Panc1 (cell line): ENCODE measurements around the gene B4GAT1. TPM values are rescaled to one million over a fixed set of nuclear protein-coding genes. Genes with fewer than 3 reads are reported as not detected.

Source experiments
- ATAC-seq: fragments of 200-7000 bp; cut with Tn5 transposase; 2 replicates; pipeline ENCODE4 v1.9.1; 2020; ENCODE audit warnings: mild to moderate bottlenecking, moderate library complexity
- BruUV-seq: library from RNA; stranded (reverse); fragments of 400-500 nt; replicated peaks from 2 replicates; lab custom pipeline; 2021; lab: Mats Ljungman, UMichigan
- CTCF ChIA-PET: fragments of 300-600 bp; sonication (Branson Sonifier 250); formaldehyde crosslinking; loops from one replicate; lab custom pipeline; 2022; ENCODE audit warnings: antibody characterized with exemption; lab: Charles Lee
- POLR2A ChIA-PET: fragments of 300-600 bp; sonication (Branson Sonifier 250); formaldehyde crosslinking; loops from one replicate; lab custom pipeline; 2022; ENCODE audit warnings: antibody characterized with exemption; lab: Charles Lee
- DNase-seq: peaks from one replicate; pipeline ENCODE4 v3.0.0-alpha.2; 2010; ENCODE audit warnings: low read depth, low spot score
- H3K27ac ChIP-seq: 2 replicates; pipeline ENCODE4 v1.5.1; 2011; ENCODE audit warnings: mild to moderate bottlenecking, low read length, inconsistent platforms
- H3K27me3 ChIP-seq: fragments of 200-500 bp; sonication (Bioruptor generic); 2 replicates; pipeline ENCODE4 v1.6.0; 2014; ENCODE audit warnings: low read length, inconsistent platforms; ENCODE audit not compliant: control insufficient read depth, insufficient read depth
- H3K36me3 ChIP-seq: fragments of 200-500 bp; sonication (Bioruptor generic); 2 replicates; pipeline ENCODE4 v1.5.1; 2014; ENCODE audit warnings: inconsistent platforms, mild to moderate bottlenecking, low read length, moderate library complexity; ENCODE audit not compliant: control insufficient read depth, insufficient read depth
- H3K4me1 ChIP-seq: 2 replicates; pipeline ENCODE4 v1.5.1; 2011; ENCODE audit warnings: inconsistent platforms, mild to moderate bottlenecking, low read length, moderate library complexity; ENCODE audit not compliant: control insufficient read depth, insufficient read depth
- H3K4me3 ChIP-seq, 2 experiments: 2 replicates each; pipeline ENCODE4 v1.5.1; 2011 to 2012; ENCODE audit warnings: low read depth in 2 of 2, low read length in 2 of 2, mild to moderate bottlenecking in 2 of 2, inconsistent platforms in 1 of 2, moderate library complexity in 1 of 2
- H3K9me3 ChIP-seq: fragments of 200-500 bp; sonication (Bioruptor generic); 2 replicates; pipeline ENCODE4 v1.5.1; 2014; ENCODE audit warnings: low read depth, mild to moderate bottlenecking, inconsistent platforms, low read length, moderate library complexity; ENCODE audit not compliant: control insufficient read depth, insufficient read depth
- CTCF ChIP-seq: fragments of 450-650 bp; IDR thresholded peaks from 2 replicates; pipeline ENCODE4 v1.5.1; 2017; ENCODE audit warnings: mild to moderate bottlenecking
- POLR2AphosphoS5 ChIP-seq: IDR thresholded peaks from 2 replicates; pipeline ENCODE4 v1.6.1; 2012; ENCODE audit warnings: mild to moderate bottlenecking, low read depth, low read length, moderate library complexity
- SIN3A ChIP-seq: IDR thresholded peaks from 2 replicates; pipeline ENCODE4 v1.6.1; 2012; ENCODE audit warnings: low read depth, mild to moderate bottlenecking, low read length, moderate library complexity, borderline replicate concordance; ENCODE audit not compliant: insufficient read depth
- in situ Hi-C: cut with HindIII; loops from 2 replicates; pipeline ENCODE4 v1.10.0; 2016; ENCODE audit warnings: low sequenced_read_pairs, low pct_unique_long_range_greater_than_20kb
- intact Hi-C: fragments of 100-400 bp; cut with micrococcal nuclease; formaldehyde crosslinking; loops from one replicate; pipeline ENCODE4 v1.10.0; 2022; ENCODE audit not compliant: unreplicated experiment
- total RNA-seq: library from RNA; stranded (reverse); gene quantifications from one replicate; pipeline ENCODE4 v1.2.1, GENCODE V29; 2021; ENCODE audit not compliant: unreplicated experiment

Gene B4GAT1
- total RNA-seq, 1 experiment from 2014 or later: 29.3 TPM

GRCh38 chr11:66297610-66298009, 49.8 kb downstream of the B4GAT1 start:
- Histone ChIP-seq H3K27me3 (no peaks in the 10 kb centered on the region), H3K4me3 (no peak overlapping the region), H3K9me3 (no peaks in the 10 kb centered on the region), H3K4me1 (no peaks in the 10 kb centered on the region), H3K36me3 (no peaks in the 10 kb centered on the region), H3K27ac (no peak overlapping the region)
- intact Hi-C loops (no loop called here), in situ Hi-C loops (no loop called here)
- DNase-seq (no peak), ATAC-seq (no peak)
- POLR2A ChIA-PET: interaction anchor here (1.2 kb wide), 1 partner anchor 9 kb away, joined by 9 read pairs; the partner anchor contains the start of gene YIF1A
- CTCF ChIA-PET: no interaction called here
- BruUV-seq: no TSS peak
- TF ChIP-seq SIN3A: no peak
- TF ChIP-seq CTCF: no peak
- no peak for TF ChIP-seq POLR2AphosphoS5

Other genes with a start within 250 kb of the B4GAT1 start
- 85.1 TPM for gene KLC2, start 89.9 kb downstream of the B4GAT1 start, total RNA-seq
- 256 TPM for gene RAB1B, start 79.0 kb downstream of the B4GAT1 start, total RNA-seq
- gene CNIH2, start 69.5 kb downstream of the B4GAT1 start, total RNA-seq: 9.3 TPM
- gene YIF1A, start 58.5 kb downstream of the B4GAT1 start, total RNA-seq: 196 TPM
- 11.0 TPM for gene TMEM151A, start 55.7 kb downstream of the B4GAT1 start, total RNA-seq
- 0.15 TPM for gene CD248, start 30.6 kb downstream of the B4GAT1 start, total RNA-seq
- 21.7 TPM for gene RIN1, start 11.2 kb downstream of the B4GAT1 start, total RNA-seq
- 80.5 TPM for gene BRMS1, start 2.5 kb downstream of the B4GAT1 start, total RNA-seq
- 28.3 TPM for gene SLC29A2, start 24.1 kb upstream of the B4GAT1 start, total RNA-seq
- gene NPAS4, start 73.4 kb upstream of the B4GAT1 start, total RNA-seq: 0.08 TPM
- gene MRPL11, start 91.2 kb upstream of the B4GAT1 start, total RNA-seq: 158 TPM
- 9.1 TPM for gene PELI3, start 119.3 kb upstream of the B4GAT1 start, total RNA-seq
- 180 TPM for gene DPP3, start 132.8 kb upstream of the B4GAT1 start, total RNA-seq
- gene BBS1, start 163.0 kb upstream of the B4GAT1 start, total RNA-seq: 26.9 TPM
- gene ZDHHC24, start 198.4 kb upstream of the B4GAT1 start, total RNA-seq: 29.5 TPM
- gene ACTN3, start 199.3 kb upstream of the B4GAT1 start, total RNA-seq: 0.13 TPM
- 28.7 TPM for gene CTSF, start 221.0 kb upstream of the B4GAT1 start, total RNA-seq
- 2.0 TPM for gene CCDC87, start 245.4 kb upstream of the B4GAT1 start, total RNA-seq
- gene CCS, start 245.6 kb upstream of the B4GAT1 start, total RNA-seq: 55.3 TPM